ENCODE measurements around the gene MEI4. TPM values are rescaled to one million over a fixed set of nuclear protein-coding genes. Genes with fewer than 3 reads are reported as not detected.
"Not testable (repeated sequence)": the region's sequence is repeated elsewhere in the genome, so short reads cannot be mapped to it uniquely, and the experiment has no call there.

MEI4 gene, protein sequence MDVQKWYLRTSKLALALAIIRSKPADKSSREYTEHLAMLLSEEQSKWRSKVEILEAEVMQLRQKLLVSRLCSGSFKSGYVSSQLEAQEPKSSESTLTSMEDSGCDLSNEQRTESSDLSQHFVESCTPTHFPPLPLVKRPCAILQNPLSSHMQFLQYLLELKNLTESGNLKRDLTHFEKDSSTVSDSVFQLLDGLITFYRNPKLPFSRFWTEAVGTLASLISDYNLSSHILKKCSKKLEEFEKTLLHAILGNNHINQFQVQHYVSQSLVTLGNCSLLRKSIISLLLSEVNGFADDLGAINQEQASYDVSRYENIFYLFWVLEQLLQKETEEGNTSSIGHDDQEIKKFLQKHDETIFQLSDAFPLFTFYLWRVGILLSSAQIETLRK
- not detected in 2 replicates for polyA plus RNA-seq (2014; cell fraction: cytosol; rRNA removed)
- polyA plus RNA-seq (2014; cell fraction: nucleus; rRNA removed), result not detected in 2 replicates

DNA sequence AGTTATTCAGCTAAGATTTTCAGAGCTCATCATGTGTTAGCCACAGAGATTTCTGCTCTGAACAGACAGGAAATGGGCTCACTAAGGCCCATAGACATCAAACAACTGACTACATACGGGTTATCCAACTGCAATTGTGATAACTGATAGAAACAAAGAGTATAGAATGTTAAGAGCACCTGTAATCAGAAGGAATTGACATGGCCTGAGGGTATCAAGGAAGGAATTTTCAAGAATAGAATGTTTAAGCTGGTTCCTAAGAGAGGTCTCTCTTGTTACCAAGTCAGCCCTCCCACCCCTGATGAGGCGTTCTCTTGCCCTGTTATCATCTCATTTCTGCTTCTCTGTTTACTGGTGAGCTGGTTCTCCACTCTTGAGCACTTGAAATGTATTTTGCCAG lies at the start of gene MEI4:
Gene MEI4, plus strand, starts transcription at position 301 of the 400 bp plus-strand sequence. CDS start 37,633 bp downstream, outside the sequence.
- DNase-seq (ENCODE audit: low spot score), result no peak

DNA sequence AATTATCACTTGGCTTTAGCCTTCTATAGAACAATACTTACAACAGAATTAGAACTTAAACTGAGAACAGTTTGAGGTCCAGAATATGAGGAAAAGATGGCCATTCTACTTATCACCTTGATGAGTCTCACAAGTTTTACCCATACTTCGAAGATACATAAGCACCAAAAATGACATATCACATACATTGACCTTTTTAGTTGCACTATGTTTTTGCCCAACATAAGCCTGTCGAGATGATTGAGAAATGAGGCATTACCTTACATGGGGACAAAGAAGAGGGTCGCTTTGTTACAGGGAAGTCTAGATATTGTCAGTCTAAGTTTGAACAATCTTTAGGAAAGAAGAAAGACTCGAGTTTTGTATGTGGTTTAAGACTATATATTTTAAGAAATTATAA lies 48.4 kb upstream of the MEI4 start:
- no peak for DNase-seq (ENCODE audit: low spot score)

DNA sequence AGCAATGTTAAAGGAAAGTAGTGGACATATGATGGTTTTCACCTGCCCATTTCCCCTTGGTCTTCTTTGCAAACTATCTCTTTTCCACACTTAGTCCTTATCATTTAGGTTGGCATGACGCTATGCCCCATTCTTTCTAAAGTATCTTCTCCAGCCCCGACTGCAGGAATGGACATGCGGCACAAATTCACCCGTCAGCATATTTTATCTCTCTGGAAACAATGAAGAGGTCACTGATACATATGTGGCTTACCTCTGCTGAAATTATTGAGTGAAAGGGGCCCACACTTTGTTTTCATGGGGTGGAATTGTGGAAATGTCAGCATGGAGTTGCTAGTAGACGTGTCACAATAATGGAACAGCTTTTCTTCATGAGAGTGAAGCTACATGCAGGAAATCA lies 45.8 kb upstream of the MEI4 start:
- DNase-seq (ENCODE audit: low spot score), result no peak

DNA sequence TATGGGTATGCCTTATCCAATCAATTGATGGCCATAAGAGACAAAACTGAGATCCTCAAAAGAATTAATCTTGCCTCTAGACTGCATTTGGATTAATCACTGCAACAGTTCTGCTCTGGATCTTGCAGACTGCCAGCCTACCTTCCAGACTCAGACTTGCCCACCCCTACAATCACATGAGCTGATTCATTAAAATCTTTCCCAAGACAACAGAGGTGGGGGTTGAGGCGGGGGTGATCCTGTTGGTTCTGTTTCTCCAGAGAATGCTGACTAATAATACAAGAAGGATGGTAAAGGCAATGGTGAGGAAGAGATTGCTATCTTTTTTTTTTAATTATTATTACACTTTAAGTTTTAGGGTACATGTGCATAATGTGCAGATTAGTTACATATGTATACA lies 43.7 kb upstream of the MEI4 start:
- DNase-seq (ENCODE audit: low spot score), result no peak

DNA sequence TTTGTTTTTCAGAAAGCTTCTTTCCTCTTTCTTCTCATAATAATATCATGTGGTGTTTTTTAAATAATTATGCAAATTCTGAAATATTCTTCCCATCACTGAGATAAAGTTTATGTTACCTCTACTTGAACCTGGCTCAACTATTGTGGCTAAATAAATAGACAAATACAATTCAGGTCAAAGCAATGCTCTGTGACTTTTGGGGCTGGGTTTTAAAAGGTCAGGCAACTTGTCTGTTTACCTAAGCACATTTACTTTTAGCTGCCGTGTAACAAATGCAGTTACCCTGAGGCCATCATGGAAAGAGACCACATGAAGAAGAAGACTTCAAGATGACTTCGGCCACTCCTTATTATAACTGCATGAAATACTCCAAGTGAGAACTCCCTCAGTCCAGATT lies 33.7 kb upstream of the MEI4 start:
- no peak for DNase-seq (ENCODE audit: low spot score)

DNA sequence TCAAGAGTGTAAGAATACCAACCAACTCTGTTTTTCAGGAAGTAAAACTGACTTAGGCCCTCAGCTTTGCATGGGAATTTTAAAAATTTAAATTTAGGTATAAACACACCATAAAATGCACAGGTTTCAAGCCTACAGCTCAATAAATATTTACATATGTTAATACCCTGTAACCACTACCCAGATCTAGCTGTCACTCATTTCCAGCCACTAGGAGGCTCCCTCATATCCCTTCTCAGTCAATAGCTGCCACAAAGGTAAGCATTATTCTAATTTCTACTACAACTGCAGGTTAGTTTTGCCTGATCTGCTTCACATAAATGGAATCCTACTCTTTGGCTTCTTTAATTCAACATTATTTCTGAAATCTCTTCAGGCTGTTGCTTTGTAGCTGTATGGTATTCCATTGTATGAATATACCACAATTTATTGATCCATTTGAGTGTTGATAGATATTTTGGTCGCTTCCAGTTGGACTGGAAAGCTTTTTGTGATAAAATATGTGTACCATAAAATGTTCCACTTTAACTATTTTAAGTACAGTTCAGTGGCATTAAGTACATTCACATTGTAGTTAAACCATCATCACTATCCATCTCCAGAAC lies 32.5 kb upstream of the MEI4 start:
- DNase-seq (ENCODE audit: low spot score), result peak; percentile 6

DNA sequence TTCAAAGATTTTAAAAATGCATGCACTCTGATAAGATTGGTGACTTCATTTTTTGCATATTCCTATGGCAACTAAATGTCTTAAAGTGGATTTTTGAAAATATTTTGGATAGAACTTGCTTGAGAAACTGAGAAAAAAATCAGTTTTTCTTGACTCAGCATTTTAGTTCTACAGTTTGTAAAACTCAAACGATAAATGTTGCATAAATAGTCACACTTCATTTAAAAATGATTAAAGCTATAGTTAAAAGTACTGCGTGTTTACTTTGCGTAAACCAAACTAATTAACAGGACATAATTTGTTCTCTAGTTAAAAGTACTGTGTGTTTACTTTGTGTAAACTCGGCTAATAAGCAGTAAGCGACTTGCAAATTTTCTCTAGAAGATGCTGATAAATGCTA lies 28.3 kb upstream of the MEI4 start:
- DNase-seq (ENCODE audit: low spot score), result no peak

DNA sequence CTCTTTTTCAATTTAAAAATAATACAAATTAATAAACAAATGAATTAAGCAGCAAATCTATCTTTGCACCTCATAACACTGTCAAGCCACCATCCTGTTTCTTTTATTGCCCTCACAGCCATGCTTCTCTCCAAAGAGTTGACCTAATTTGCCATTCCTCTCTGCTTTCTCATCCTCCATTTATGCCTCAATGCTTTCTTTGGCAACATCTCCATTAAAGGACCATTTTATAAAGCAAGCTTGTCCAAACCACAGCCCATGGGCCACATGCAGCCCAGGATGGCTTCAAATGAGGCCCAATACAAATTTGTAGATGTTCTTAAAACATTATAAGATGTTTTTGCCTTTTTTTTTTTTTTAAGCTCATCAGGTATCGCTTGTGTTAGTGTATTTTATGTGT lies 26.4 kb upstream of the MEI4 start:
- DNase-seq (ENCODE audit: low spot score), result no peak

DNA sequence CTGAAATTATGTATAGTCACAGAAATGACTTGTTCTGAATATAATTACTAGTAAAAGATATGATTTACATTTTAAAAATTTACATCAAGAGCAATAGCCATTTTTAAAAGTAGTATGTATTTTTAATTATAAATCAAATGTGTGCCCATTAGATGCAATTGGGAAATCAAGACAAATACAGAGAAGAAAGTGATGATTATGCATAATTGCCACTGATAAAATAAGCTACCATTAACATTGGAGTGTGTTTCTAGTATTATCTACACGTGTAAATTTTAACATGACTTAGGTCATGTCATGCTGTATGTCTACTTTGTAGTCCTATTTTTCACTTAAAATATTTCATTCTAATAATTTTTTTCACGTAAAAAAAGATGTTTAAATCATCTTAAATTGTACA lies 22.8 kb upstream of the MEI4 start:
- DNase-seq (ENCODE audit: low spot score), result no peak

DNA sequence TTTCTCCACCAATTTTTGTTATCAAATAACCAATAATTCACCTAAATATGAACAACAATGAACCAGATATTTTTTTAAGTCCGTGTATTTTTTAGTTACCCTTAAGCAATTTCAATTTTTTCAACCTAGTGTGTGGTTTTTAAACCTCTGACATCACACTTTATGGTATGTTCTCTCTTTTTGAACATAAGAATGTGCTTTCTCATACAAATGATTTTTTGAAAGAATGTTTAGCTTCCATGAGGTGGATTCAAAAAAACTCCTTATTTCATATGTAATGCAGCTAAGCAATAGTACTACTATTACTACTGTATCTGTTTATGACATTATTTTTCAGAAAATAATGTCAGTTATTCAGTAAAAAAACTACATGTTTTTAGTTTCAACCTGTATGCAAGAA lies 19.4 kb upstream of the MEI4 start:
- no peak for DNase-seq (ENCODE audit: low spot score)

DNA sequence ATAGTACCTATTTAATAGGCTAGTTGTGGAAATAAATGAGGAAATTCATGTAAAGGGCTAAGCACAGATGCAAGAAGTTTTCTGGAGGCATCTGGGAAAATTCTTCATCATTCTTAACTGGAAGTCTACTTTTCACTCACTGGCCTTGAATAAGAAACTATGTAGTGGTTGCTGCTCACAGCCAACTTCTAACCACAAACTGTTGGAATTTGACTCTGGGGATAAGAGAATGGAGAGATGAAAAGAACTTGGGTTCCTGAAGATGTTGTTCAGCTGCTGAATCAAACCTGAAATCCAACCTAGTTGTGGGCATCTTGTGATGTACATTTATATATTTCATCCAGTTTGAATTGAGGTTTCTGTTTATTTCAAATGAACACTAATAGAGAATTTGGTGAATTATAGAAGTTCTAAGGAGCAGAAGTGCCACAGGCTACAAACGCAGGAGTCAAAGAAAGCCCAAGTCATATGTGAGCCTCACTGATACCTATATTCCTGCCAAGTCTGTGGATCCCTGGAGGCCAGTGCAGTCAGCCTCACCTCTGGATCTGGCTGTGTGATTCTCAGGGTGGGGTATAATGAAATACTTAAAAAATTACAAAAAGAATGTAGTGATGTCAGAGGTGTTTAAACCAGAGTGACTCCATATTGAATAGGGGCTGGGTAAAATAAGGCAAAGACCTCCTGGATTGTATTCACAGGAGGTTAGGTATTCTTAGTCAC lies 18.7 kb upstream of the MEI4 start:
- no peak for DNase-seq (ENCODE audit: low spot score)

DNA sequence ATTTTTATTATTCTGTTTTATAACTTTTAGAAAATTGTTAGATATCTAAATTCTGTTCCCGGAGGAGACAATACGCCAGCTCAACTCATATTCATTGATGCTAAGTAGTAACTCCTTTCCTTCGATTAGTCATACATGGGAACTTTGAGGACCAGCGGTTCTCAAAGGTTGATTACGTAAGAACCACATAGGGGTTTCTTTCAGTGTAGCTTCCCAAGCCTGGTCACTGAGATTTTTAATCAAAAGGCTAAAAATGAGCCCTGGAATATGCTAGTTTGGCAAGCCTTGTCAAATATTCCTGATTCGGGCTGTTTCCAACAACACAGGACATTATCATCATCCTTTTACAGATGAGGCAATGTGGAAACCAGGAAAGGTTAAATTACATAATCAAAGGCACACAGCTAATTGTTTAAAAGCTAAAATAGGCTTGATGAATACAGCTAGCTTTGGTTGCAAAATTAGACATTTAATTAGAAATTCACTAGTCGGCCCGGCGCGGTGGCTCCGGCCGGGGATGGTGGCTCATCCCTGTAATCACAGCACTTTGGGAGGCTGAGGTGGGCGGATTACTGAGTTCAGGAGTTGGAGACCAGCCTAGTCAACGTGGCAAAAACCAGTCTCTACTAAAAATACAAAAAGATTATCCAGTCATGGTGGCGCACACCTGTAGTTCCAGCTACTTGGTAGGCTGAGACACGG lies 14.6 kb upstream of the MEI4 start:
- DNase-seq (ENCODE audit: low spot score), result no peak

DNA sequence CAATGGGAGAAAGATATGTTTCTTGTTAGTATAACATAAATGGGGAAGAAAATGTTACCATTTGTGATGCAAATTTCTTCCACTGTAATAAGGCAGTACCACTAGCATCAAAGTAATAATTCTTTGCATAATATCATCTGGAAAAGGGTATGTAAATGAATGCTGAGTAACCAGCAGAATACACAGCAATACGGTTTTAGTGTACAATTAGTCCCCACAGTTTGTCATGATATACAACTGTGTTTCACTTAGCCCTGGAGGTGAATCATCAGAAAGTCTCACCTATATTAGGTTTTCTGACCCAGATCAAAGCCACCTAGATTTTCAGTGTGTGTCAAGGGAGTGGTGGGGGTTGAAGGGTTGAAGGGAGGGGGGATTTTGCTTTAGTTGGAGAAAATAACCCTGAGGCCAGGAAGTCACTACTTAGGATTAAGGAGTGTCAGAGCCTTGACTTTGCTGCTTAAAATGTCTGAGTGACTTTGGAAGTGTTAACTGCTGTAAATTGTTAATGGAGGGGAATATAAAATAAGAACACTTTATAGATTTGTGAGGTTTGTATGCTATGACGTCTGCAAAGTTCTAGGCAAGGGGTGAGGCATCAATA lies 8.6 kb upstream of the MEI4 start:
- DNase-seq (ENCODE audit: low spot score), result no peak

DNA sequence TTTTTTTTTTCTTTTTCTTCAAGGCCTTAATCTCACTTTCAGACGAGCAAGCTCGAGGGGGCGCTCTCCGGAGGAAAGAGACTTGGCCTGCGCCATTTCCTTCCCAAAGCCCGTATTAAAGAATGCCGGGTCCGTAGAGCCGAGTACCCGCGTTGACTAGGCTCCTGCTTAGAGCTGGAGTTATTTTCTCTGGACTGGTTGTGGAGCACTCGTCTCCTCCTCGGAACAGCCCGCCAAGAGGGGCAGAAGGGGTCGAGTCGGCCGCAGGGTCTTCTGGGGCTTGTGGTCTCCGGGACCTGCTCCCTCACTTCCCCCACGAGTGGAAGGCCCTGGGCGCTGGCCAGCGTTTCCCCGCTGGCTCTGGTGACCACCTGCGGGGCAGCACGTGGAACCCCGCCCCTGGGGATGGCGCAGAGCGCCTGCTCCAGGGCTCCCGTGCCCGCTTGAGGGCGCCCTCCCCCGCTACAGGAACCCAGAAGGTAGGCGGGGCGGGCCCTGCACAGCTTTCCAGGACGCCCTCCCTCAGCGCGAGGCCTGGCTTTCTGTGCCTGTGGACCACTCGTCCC lies 2.7 kb upstream of the MEI4 start:
- DNase-seq (ENCODE audit: low spot score), result no peak

DNA sequence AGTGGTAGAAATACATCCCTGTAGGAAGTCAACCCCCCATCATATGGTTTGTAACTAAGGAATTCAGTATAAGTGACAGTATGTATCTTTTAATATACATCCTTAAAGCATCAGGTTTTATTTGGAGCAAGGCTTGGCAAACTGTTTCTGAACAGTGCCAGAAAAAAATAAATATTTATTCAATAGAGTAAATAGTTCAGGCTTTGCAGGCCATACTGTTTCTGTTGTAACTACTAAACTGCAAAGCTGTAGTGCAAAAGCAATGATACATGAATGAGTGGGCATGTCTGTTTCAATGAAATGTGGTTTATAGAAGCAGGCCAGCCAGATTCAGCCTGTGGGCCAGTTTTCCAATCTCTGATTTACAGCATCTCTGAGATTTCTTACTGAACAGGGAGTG lies 977 bp downstream of the MEI4 start:
- no peak for DNase-seq (ENCODE audit: low spot score)

DNA sequence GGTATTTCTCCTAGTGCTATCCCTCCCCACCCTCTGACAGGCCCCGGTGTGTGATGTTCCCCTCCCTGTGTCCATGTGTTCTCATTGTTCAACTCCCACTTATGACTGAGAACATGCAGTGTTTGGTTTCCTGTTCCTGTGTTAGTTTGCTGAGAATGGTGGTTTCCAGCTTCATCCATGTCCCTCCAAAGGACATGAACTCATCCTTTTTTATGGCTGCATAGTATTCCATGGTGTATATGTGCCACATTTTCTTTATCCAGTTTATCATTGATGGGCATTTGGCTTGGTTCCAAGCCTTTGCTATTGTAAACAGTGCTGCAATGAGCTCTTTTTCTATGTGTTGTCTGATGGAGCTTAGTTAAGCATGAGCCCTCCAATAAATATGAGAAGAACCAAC lies 2.2 kb downstream of the MEI4 start:
- not testable (repeated sequence) for DNase-seq (ENCODE audit: low spot score)

DNA sequence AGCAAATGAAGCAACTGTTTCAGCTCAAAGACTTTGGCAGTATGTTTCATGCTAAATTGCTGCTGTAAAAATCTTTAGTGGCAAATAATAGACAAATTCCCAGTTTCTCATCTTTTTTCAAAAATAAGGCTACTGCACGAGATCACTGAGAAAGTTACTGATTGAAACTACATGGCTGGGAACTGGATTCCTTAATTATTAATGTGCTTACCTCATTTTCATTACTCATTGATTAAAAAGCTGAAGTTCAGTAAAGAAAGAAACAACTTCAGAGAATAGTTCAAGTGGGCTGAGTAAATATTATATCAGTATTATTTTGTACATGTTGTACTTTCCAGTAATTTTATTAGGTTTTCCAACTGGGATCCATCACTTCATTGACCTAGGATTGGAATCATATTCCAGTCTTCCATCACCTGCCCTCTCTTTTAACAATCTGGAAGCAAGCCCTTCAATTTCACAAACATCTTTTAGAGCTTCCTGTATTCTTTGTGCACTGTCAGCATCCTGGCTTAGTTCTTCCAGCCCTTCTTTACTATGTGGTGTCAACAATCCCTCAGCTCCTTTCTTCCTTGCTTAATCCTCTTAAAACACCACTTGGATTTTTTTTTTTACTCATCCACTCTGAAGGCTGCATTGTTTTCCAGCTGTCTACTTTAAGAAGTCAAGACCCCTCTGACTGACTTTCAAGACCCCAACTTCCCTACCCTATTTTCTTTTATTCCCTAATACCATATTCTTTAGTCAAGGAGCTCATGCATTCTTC lies 4.3 kb downstream of the MEI4 start:
- no peak for DNase-seq (ENCODE audit: low spot score)

DNA sequence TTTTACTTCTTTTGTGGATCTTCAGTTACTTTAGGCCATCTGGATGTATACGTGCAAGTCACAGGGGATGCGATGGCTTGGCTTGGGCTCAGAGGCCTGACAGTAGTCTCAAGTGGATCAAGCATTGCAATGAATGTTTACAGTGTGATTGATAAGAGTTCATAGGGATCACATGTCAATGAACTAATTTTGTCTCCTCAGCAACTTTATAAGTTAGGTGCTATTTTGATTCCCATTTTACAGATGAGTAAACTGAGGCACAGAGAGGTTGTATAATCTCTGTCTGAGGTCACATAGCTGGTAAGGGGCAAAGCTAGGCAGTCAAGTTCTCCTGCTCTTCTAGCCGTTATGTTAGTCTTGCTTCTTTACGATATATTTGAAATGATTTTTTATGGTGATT lies 13.5 kb downstream of the MEI4 start:
- DNase-seq (ENCODE audit: low spot score), result no peak

DNA sequence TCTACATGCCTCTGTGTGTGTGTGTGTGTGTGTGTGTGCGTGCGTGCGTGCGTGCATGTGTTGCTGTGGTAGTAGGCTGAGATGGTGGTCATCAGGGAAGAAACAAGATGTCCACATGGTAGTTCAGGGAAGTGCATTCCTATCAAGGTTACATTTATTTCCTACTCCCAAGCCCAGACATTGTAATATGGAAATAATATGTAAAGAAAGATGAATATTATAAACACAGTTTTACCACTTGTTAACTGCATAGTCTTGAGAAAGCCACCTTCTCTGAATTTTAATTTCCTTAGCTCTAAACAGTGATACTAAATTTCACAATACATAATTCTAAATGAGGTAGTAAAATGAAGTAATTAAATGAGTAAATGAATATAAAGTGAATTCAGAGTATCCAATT lies 14.0 kb downstream of the MEI4 start:
- DNase-seq (ENCODE audit: low spot score), result no peak

DNA sequence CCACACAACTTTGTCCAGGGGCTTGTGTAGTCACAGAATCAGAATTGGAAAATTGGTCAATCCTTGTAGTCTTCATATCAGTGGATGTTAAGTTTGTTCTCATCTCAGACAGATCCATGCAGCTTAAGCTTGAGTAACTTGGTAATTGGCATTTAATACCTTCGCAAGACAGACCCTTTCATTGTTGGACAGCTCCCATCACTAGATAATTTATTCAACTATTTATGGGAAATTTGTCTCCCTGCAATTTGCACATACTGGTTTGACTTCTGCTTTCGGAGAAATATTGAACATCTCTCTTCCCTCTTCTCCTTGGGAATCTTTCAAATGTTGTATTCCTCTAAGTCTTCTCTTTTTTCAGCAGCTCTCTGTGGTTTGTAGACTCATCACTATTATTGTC lies 17.1 kb downstream of the MEI4 start:
- no peak for DNase-seq (ENCODE audit: low spot score)

DNA sequence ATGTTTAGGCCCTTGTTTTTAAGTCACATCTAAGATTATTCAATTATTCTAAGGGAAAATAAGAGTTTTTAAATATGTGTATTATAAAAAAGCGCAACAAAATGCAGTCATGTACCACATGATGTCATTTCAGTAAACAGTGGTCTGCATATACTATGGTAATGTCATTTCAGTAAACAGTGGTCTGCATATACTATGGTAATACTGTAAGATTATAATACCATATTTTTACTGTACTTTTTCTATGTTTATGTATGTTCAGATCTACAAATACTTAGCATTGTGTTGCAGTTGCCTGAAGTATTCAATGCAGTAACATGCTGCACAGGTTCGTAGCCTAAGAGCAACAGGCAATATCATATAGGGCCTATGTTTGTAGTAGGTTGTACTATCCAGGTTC lies 21.4 kb downstream of the MEI4 start:
- no peak for DNase-seq (ENCODE audit: low spot score)

Data from SK-N-DZ (cell line).